GM21423 (cell line): Measurements from ENCODE around the gene PNMA8A.

ENCODE experiments used
- ATAC-seq: cut with Tn5 transposase; IDR thresholded peaks from one replicate; pipeline ENCODE4 v1.9.1; 2021; ENCODE audit warnings: mild to moderate bottlenecking, moderate library complexity; ENCODE audit not compliant: unreplicated experiment

The PNMA8A gene

DNA sequence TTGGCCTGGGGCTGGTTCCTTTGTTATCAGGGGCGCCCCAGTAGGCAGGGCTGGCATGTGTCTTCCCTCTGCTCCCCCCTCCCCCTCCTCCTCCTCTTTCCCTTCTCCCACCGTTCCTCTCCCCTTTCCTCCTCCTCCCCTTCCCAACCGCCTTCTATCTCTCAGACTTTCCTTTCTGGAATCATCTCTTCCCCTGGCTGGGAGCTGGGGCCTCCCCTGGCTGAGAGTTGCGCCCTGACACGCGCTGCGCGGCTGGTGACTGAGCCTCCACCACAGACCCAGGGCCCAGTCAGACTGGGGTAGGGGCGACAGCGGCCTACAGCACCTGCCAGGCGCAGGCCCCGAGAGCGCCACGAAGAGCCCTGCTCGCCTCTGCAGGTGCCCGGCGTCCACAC is 21.5 kb upstream of the PNMA8A start:
- no peak for ATAC-seq

DNA sequence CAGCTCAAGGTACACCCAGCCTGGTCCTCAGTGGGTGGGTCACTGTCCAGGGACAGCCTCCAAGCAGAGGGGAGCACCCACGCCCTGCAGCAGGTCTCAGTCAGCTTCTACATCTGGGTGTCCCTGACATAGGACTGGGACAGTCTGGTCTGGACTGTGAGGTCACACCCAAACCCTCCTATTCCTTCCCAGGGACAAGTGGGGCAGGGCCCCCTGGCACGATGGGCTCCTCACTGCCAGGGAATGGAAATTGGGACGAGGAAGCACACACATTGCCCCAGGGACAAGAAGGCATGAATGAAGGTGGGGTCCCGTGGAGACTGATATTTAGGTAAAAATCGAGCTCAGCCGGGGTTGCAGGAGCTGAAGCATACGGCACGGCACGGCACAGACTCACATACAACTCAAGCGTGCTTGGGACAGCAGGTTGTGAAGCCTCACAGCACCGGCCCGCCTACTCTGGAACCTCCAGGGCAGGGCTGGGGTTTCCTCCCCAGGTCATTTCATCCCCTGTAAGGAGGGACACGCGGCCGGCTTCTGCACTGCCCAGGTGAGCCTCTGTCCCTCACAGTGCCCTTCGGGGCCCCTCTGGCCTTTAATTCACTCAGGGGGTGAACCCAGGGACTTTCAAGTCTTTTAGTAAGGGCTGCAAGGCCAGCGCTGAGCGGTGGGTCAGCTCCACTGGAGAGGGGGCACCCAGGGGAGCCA is 20.8 kb upstream of the PNMA8A start:
- ATAC-seq, result no peak

DNA sequence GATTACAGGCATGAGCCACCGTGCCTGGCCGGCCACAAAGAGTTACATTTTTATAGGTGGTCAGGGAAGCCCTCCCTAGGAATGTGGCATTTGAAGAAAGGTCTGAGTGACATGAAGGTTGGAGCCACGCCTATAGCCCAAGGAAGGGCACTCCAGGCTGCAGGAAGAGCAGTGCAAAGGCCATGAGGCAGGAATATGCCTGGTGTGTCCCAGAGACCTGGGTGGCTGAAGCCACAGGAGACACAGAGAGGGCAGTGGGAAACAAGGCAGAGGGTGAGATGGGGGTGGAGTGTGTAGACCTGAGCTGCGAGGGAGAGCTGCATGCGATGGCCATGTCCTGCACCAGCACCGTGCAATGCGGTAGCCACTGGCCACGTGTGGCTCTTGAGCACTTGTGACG is 19.4 kb upstream of the PNMA8A start:
- ATAC-seq, result no peak

DNA sequence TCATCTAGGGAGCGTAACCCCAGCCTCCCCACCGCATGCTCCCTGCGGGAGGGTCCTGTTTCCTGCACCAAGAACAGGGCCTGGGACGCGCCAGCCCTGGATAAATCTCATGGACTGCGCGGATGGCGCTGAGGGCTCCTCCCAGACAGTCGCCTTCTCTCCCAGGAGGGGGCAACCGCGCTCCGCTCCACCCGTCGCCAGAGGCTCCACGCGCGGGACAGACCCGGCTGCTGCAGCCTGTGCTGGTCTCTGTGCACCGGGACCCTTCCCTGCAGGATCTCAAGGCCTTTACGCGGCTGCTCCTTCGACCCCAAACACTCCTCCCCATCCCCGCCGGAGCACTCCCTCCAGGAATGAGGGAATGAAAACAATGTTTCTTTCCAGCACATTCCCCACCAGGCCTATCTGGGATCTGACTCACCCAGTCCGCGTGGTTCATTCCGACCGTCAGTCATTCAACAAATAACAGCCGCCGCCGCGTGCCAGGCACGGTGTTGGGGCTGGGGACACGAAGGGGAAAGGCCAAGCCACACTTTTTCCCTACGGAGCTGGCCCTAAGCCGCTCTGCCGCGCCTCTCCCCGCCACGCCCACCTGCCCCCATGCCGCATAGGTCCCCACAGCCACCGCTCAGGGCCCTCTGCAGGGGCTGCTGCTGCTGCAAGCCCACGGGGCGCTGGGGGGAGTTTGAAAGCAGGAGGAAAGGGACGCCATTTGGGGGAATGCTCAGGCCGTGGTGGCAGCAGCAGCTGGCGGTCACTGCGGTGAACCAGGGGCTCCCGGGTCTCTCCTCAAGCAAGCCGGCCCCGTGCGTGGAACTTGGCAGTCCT is 18.3 kb upstream of the PNMA8A start:
- no peak for ATAC-seq

DNA sequence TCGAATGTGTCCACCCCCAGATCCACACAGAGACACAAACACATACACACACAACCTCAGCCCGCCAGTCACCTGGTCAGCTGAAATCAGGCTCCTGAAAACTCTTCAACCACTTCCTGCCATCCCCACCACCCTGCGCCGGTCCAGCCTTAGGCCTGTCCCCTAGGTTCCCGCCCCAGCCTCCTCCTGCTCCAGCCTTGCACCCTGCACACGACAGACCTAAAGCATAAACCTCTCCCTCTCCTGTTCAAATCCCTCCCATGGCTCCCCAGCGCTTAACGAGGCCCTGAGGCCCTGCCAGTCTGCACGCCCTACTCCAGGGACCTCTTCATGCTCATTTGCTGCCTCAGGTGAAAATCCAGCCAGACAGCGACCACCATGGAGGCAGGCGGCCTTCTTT is 17.2 kb upstream of the PNMA8A start:
- ATAC-seq, result no peak

DNA sequence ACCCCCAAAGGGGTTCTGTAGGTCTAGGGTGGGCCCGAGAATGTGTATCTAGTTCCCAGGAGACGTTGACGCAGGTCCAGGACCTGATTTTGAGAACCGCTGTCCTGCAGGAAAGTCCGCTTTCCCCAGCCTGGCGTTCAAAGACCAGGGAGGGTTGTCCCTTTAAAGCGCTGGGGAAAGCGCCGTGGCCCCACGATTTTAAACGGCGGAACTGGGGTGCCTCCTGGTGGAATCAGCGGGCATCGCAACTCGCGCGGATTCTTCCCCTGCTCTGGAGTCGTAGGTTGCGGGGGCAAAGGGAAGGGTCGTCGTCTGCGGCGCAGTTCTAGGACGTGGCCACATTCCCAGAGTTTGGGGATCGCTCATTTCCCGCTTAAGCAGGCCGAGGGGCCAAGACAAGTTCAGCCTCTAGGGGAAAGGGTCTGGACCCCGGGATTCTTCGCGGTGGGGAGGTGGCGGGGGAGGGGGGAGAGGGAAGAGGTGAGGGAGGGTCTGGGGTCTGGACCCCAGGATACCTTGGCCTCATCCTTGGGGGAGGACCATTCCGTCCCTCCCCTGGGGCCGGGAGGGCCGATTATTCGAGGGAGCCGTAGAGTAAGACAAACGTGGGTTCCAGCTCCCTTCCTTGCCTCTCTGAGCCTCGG is 16.6 kb upstream of the PNMA8A start:
- no peak for ATAC-seq

DNA sequence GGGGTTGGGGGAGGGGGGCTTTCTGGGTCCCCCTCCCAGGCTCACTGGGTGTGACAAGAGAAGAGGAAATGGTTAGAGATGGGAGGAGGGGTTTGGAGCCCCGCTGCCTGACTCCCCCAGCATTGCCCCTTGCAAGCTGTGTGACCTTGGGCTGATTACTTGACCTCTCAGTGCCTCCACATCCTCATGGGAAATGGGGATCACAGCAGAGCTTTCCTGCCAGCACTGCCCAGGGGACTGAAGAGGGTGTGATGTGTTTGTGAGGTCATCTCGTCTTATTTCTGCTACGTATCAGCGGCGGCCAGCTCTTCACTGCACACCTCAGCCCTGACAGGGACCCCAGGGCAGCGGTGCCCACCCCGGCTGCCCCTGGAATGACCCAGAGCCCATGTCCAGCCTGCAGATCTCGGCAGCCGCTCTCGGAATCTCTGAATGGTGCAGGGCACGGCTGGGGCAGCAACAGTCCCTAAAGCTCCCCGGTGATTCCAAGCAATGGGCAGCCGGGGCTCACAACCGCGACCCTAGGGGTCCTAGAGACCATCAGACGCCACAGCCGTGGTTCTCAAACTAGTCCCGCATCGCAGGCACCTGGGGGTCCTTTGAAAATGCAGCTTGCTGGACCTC is 15.9 kb upstream of the PNMA8A start:
- no peak for ATAC-seq

DNA sequence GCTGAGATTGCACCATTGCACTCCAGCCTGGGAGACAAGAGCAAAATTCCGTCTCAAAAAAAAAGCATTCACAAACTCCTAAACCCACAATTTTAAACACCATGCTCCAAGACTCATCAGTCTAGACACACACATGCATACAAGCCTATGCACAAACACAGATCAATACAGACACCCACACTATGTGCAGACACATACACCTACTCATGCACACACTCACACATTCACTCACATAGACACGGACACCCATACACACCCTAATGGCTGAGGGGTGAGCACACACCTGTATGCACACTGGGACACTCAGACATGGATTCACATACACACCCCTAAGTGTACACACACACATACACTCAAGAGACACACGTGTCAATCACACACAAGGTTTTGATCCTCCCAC is 15.0 kb upstream of the PNMA8A start:
- no peak for ATAC-seq

DNA sequence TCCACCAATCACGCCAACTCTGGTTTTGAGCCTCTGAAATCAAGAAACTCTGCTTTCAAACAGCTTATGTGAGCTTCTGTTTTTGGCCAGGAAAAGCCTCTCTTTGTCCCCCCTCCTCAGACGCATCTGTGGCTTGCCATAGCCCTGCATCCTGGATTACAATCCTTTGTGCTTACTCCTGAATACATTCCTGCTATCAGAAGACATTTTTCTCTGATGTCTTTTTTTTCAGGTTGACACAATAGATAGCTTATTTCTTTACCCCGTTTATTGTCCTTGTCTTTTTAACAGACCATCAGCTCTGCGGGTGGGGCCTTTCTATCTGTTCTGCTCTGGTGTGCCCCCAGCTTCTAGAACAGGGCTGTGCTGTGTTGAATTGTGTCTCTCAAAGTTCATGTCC is 13.3 kb upstream of the PNMA8A start:
- no peak for ATAC-seq

DNA sequence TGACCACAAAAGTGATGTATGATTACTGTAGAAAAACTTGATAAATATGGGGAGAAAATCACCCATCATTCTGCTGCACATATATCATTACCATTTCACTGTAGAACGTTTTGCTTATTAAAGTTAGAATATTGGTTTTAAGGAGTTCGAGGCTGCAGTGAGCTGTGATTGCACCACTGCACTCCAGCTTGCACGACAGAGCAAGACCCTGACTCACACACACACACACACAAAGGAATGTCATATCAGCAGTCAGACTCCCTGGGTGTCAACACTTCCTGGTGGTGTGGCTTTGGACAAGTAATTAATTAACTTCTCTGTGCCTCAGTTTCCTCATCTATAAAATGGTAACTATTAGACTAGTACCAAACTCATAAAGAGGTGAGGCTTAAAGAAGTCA is 11.3 kb upstream of the PNMA8A start:
- ATAC-seq, result no peak

DNA sequence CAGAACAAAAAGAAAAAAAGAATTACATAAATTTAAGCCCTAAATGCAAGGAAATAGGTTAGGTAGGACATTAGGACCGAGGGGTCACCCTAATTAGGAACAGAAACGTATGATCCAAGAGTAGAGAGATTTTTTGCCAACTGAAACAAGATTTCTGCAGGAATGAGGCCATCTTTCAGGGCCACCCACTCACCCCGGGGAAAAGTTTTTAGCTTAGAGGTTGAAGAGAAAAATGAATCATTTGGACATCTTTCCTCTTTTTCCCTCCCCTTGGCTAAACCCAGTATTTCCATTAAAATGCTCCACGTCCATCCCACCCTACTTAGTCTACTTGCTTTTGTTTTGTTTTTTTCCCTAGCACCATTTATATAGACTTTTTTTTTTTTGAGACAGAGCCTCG is 10.6 kb upstream of the PNMA8A start:
- ATAC-seq, result no peak

DNA sequence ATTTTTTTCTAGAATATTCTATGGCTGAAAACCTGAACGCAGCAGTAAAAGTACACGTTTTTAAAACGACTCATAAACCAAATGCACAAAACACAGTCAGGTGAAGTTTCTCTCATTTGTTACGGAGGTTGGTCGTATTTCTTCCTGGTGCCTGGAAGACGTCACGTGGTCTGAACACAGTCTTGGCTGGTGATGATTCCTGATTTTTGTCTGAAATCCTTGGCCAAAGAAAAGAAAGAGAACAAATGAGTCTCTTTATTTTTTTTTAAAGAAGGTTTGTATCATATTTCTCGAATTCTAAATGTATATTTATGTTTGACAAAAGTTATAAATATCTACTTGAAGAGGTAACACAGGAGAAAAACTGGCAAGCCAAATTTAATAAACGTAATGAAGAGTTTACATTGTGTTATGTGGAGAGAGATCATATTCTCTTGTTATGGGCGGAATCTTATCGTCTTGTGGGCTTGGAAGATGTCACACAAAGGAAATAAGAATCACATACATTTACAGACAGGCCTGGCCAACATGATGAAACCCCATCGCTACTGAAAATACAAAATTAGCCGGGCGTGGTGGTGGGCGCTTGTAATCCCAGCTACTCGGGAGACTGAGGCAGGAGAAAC is 10.0 kb upstream of the PNMA8A start:
- ATAC-seq, result no peak

DNA sequence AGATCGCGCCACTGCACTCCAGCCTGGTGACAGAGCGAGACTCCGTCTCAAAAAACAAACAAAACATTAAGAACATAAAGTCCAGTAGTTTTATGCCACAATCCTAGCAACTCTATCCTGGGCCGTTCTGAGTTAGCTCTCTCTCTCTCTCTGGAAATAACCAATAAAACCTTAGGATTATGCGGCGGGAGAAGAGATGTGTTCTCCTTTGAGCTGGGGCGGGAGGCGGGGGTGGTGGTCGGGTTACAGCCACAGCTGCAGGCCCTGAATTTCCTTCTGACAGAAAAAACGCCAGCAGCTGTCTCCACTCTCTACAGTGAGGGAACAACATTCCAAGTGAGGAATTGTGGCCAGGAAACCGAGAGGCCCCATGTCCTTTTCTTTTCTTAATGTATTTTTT is 9.1 kb upstream of the PNMA8A start:
- ATAC-seq, result no peak

DNA sequence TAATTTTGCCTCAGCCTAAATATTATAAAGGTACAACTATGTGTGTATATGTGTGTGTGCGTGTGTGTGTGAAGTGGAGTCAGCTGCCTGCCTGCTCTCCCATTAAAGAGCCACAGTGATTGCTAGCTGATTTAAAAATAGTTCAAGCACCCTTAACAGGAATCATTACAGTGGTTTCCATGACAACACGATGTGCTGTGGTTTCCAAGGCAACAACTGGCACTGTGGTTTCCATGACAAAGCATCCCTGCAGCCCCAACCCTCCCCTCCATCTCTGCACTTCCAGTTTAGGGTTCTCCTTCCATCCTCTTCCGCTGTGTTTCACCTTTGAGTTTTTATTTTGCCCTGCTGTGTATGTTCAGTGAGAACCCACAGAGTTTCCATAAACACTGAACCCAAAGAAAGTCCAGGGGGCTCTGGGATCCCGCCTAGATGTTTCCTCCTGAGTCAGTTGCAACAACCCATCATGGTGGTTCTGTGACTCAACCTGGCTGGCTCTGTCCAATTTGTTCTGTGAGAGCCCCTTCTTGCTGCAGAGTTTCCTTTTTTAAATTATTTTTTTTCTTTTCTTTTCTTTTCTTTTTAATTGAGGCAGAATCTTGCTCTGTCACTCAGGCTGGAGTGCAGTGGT is 7.1 kb upstream of the PNMA8A start:
- ATAC-seq, result no peak

DNA sequence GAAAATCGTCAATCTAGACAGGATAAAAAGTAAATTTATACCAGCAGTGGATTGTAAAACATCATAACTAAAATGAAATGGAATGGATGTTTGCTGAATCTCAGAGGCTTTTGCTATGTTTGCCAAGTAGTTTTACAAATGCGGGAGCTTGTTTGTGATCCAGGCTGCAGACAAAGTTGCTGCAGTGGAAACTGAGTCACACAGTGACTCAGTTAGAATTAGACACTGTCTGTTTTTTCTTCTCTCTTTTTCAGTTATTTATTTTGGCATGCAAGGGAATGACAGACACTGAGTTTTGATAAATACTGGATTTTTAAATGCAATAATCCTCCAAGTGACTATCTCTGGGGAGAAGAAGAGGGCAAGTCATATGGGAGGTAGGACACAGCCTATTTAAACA is 4.6 kb upstream of the PNMA8A start:
- ATAC-seq, result no peak

DNA sequence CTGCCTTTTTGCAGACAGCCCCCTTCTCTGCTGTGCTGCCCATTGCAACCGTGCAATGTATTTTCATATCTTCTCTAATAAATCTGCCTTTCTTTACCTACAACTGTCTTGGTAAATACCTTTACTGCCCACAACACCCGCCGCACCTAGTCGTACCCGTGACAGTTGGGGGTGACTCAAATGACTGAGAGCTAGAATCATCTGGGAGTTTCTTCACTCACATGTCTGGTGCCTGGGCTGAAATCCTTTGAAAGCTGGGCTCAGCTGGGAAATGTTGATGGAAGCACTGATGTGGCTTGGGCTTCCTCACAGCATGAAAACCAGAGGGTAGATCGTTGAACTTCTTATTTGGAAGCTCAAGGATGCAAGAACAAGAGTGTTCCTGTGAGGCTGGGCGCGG is 2.8 kb upstream of the PNMA8A start:
- ATAC-seq, result no peak

DNA sequence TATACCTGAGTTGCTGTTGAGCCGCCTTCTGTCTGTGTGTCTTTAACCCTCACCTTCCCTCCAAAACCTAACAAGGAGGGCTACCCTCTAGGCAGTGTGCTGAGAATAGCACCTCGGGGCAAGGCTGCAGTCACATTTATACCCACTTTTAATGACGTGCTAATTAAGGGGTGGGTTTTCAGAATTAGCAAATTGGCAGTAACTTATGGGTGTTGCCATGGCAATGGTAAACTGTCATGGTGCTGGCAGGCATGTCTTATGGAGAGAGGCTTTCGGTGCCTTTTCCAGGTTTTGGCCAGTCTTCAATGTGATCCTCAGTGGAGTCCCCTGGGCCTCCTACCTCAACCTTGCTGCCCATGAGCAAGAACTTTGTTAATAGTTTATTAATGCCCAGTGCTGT is 1.2 kb upstream of the PNMA8A start:
- ATAC-seq, result no peak

DNA sequence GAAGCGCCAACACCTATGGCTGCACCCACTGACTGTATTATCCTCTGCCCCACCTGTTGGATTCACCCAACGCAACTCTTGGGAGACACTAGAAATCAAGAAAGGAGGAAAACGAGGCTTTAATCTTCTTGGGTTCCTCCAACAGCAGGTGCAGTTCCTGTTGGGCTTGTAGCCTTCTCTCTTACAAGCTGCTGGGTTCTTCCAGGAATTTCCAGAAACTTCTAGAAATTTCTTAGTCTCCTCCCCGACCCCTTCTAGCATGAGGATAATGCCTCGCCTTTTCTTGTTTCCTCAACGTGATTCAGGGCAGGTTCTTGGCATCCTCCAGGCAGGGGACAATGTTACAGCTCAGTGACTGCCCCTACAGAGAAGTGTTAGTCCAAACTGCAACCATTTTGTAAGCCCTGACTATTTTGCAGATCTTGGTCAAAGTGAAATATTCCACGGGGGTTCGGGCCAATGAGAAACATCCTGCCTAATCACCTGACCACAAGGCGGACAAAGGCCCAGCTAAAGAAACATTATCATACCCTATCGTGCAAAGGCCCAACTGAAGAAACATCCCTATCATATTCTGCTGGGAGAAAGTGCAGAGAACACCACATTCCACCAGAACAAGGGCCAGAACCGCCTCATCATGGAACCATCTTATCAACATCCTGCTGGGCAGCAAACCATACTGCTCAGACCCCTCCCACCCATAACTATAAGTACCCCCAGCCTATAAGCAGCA is 614 bp upstream of the PNMA8A start:
- no peak for ATAC-seq

DNA sequence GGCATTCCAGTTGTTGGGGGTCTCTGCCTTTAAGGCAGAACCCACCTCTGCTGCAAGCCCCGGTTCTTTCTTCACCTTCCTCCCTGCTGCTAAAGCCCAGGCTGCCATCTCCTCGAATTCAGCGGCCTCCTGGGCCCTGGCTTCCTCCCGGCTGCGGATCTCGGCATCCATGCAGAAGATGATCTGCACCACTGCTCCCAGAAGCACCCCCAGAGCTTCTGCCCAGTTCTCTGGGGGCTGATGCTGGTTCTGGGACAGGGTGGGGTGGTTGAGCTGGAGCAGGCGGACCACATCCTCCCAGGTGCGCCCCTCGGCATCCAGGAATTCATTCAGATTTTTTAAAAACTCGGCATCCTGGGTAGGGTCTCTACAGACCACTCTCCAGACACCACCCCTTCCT is 987 bp downstream of the PNMA8A start:
- no peak for ATAC-seq

DNA sequence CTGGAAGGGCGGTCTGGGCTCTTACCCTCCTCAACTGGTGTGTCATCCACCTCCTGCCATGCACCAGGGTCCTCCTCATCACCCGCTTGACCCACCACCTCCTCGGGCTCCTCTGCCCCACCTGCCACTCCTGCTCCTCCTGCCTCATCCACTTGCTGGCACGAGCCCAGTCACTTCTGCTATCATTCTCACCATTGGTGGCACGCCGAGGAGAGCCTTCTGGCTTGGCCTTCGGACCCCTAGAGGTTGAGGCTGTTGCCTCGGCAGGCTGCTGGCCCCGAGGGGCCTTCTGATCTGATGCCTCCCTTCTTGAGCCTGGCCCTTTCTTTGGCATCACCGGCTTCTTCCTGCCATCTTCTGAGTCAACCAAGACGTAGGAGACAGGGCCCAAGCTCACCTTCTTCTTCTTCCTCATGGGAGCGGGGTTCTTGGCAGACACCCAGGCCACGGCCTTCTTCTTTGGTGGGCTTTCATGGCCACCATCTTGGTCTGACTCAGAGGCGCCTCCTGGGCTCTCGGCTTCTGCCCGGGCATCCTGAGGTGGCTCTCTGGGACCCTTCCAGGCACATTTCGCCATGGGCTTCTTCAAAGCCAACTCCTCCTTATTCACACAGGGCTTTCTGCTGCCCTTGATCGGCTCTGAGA is 1.7 kb downstream of the PNMA8A start:
- no peak for ATAC-seq
